Suprapubic skin (tissue), 4 donors: Measurements from ENCODE around the gene CPEB3. TPM values are rescaled to one million over a fixed set of nuclear protein-coding genes. Genes with fewer than 3 reads are reported as not detected.

Experiments used
- DNase-seq, 2 donors: peaks; one replicate each; pipeline ENCODE4 v3.0.0-alpha.2; 2019; ENCODE audit warnings: low spot score in 2 of 2
- H3K27ac ChIP-seq: fragments of 200-600 bp; sonication (generic); one replicate; pipeline ENCODE4 v1.5.1; 2019
- H3K27me3 ChIP-seq: fragments of 200-600 bp; sonication (generic); one replicate; pipeline ENCODE4 v1.5.1; 2019
- H3K36me3 ChIP-seq: fragments of 200-600 bp; sonication (generic); one replicate; pipeline ENCODE4 v1.5.1; 2019
- H3K4me1 ChIP-seq: fragments of 200-600 bp; sonication (generic); one replicate; pipeline ENCODE4 v1.5.1; 2019
- H3K4me3 ChIP-seq: fragments of 200-600 bp; sonication (generic); one replicate; pipeline ENCODE4 v1.5.1; 2019; ENCODE audit warnings: mild to moderate bottlenecking
- H3K9me3 ChIP-seq: fragments of 200-600 bp; sonication (generic); one replicate; pipeline ENCODE4 v1.5.1; 2019
- CTCF ChIP-seq, 2 donors: fragments of 200-600 bp in 1 of 2; fragments of 450-650 bp in 1 of 2; sonication (generic) in 1 of 2; IDR thresholded peaks; one replicate each; pipeline ENCODE4 v1.5.1; 2016 to 2019; ENCODE audit warnings: antibody characterized with exemption in 2 of 2, mild to moderate bottlenecking in 1 of 2, moderate library complexity in 1 of 2
- EP300 ChIP-seq: sonication (generic); formaldehyde crosslinking; IDR thresholded peaks from one replicate; pipeline ENCODE4 v1.6.1; 2017; ENCODE audit warnings: antibody characterized with exemption
- POLR2A ChIP-seq, 2 donors: fragments of 450-650 bp; IDR thresholded peaks; one replicate each; pipeline ENCODE4 v1.6.1; 2017; ENCODE audit warnings: antibody characterized with exemption in 2 of 2, mild to moderate bottlenecking in 2 of 2, moderate library complexity in 2 of 2
- POLR2AphosphoS5 ChIP-seq, 3 donors: sonication (generic); formaldehyde crosslinking; IDR thresholded peaks; one replicate each; pipeline ENCODE4 v1.6.1; 2017; ENCODE audit warnings: antibody characterized with exemption in 3 of 3
- WGBS: methylation state at CpG from one replicate; pipeline ENCODE4 v1.1.5; 2018; 5-methylcytosine and 5-hydroxymethylcytosine counted together
- total RNA-seq, 4 donors: library from RNA; depleted of rRNA; stranded (reverse); fragments of >200 nt; gene quantifications; one replicate each; pipeline ENCODE4 v1.1.0, GENCODE V29; 2016

Gene CPEB3
- total RNA-seq, 4 donors from 2014 or later, result 7.8 to 19.2 (median 10.4) TPM

GRCh38 chr10:92303096-92303495, 12.2 kb upstream of the CPEB3 start:
- no peak for DNase-seq
- no peaks in the 10 kb centered on the region for H3K4me1 ChIP-seq
- H3K27ac ChIP-seq, result no peak overlapping the region
- H3K27me3 ChIP-seq, result no peaks in the 10 kb centered on the region
- TF ChIP-seq EP300, result no peak
- no peak for TF ChIP-seq POLR2A (IDR thresholded peaks at IDR 0.05)
- TF ChIP-seq CTCF (IDR thresholded peaks at IDR 0.05), result no peak
- TF ChIP-seq POLR2AphosphoS5 (IDR thresholded peaks at IDR 0.05), result no peak
- no peaks in the 10 kb centered on the region for H3K9me3 ChIP-seq
- H3K4me3 ChIP-seq, result no peak overlapping the region
- H3K36me3 ChIP-seq, result no peaks in the 10 kb centered on the region

GRCh38 chr10:92298487-92298886, 7.6 kb upstream of the CPEB3 start:
- H3K27me3 ChIP-seq, result no peaks in the 10 kb centered on the region
- no peaks in the 10 kb centered on the region for H3K9me3 ChIP-seq
- H3K27ac ChIP-seq, result no peak overlapping the region
- H3K4me1 ChIP-seq, result no peaks in the 10 kb centered on the region
- no peaks in the 10 kb centered on the region for H3K36me3 ChIP-seq
- WGBS, result 95% methylated on average over 6 of the region's 6 CpGs
- DNase-seq, result no peak
- H3K4me3 ChIP-seq, result no peak overlapping the region
- TF ChIP-seq POLR2A (IDR thresholded peaks at IDR 0.05), result no peak
- no peak for TF ChIP-seq EP300
- no peak for TF ChIP-seq POLR2AphosphoS5 (IDR thresholded peaks at IDR 0.05)
- TF ChIP-seq CTCF (IDR thresholded peaks at IDR 0.05), result no peak

GRCh38 chr10:92291921-92292845, 1.3 kb upstream of the CPEB3 start:
- Histone ChIP-seq H3K4me3 (peak overlapping the region; percentile 95), H3K9me3 (no peaks in the 10 kb centered on the region), H3K4me1 (peaks cover 17% of the 10 kb centered on the region), H3K27ac (peak overlapping the region; percentile 93), H3K36me3 (peaks cover 4% of the 10 kb centered on the region), H3K27me3 (no peaks in the 10 kb centered on the region)
- TF ChIP-seq CTCF (IDR thresholded peaks at IDR 0.05), result peak; percentile 4 to 29
- TF ChIP-seq EP300, result no peak
- peak in 1 of 2 donors; percentile 64 for DNase-seq
- 0% methylated on average over 5 of the region's 17 CpGs for WGBS

GRCh38 chr10:92291616-92291865, 663 bp upstream of the CPEB3 start:
- Histone ChIP-seq H3K4me3 (peak overlapping the region; percentile 95), H3K9me3 (no peaks in the 10 kb centered on the region), H3K4me1 (peaks cover 17% of the 10 kb centered on the region), H3K36me3 (peaks cover 4% of the 10 kb centered on the region), H3K27ac (peak overlapping the region; percentile 93), H3K27me3 (no peaks in the 10 kb centered on the region)
- WGBS, result 0% methylated on average over 7 of the region's 10 CpGs
- no peak for TF ChIP-seq CTCF (IDR thresholded peaks at IDR 0.05)
- no peak for DNase-seq

- Histone ChIP-seq H3K4me1 (peaks cover 17% of the 10 kb centered on the region), H3K27ac (peak overlapping the region; percentile 93), H3K36me3 (peaks cover 4% of the 10 kb centered on the region), H3K27me3 (no peaks in the 10 kb centered on the region), H3K4me3 (peak overlapping the region; percentile 95), H3K9me3 (no peaks in the 10 kb centered on the region)
- TF ChIP-seq EP300, result no peak
- TF ChIP-seq POLR2A (IDR thresholded peaks at IDR 0.05), result no peak
- no peak for TF ChIP-seq POLR2AphosphoS5 (IDR thresholded peaks at IDR 0.05)
- TF ChIP-seq CTCF (IDR thresholded peaks at IDR 0.05), result no peak
- no peak for DNase-seq
- under 1% methylated on average over 26 of the region's 33 CpGs for WGBS
Measured at GRCh38 chr10:92290076-92290836, 622 bp downstream of the CPEB3 start.
